ENCODE measurements around the gene ZNF862. TPM values are rescaled to one million over a fixed set of nuclear protein-coding genes. Genes with fewer than 3 reads are reported as not detected.

ZNF862 gene
- total and polyA plus RNA-seq, 2 donors (not counting 1 experiment from before 2014, with no cell fraction given) = 24.1 to 33.0 TPM

- Mint-ChIP-seq H3K4me1 (peaks cover 15% of the 10 kb centered on the region), H3K27me3 (peaks cover 30% of the 10 kb centered on the region), H3K27ac (no peak overlapping the region), H3K4me3 (no peak overlapping the region), H3K9me3 (ENCODE audit: insufficient read depth) (no peaks in the 10 kb centered on the region)
- ChIA-PET POLR2A (no interaction called here), CTCF (interaction anchor here (0.6 kb wide), 1 partner anchor 667 kb away, joined by 3 read pairs; no protein-coding TSS in a partner anchor)
- no peak for ATAC-seq (ENCODE audit: low read depth)
- Histone ChIP-seq H3K4me3 (ENCODE audit: control extremely low read depth in 1 of 5, extremely low read depth in 1 of 5, insufficient read depth in 1 of 5, low read depth in 2 of 5, low read length in 4 of 5) (no peak overlapping the region), H3K27me3 (replicated peaks in 1 of 4; ENCODE audit: control extremely low read depth in 1 of 4, control insufficient read depth in 3 of 4, insufficient read depth in 4 of 4, low read length in 3 of 4) (peaks cover 0 to 7% (median 0%) of the 10 kb centered on the region in 4 experiments), H3K79me2 (ENCODE audit: control insufficient read depth, insufficient read depth, low read length) (peaks cover 13% of the 10 kb centered on the region), H3K27ac (ENCODE audit: low read length in 2 of 2) (no peak overlapping the region), H2AFZ (ENCODE audit: insufficient read depth, low read depth, low read length, poor library complexity, severe bottlenecking) (no peak overlapping the region), H3K4me1 (ENCODE audit: control insufficient read depth in 2 of 2, insufficient read depth in 2 of 2, low read length in 2 of 2) (peaks cover 12 to 15% of the 10 kb centered on the region in 2 donors), H3K4me2 (replicated peaks; ENCODE audit: low read depth, low read length, poor library complexity, severe bottlenecking) (no peak overlapping the region), H4K20me1 (ENCODE audit: control insufficient read depth, insufficient read depth, low read length, poor library complexity, severe bottlenecking) (peaks cover 11% of the 10 kb centered on the region), H3K9ac (ENCODE audit: low read length) (no peak overlapping the region), H3K36me3 (replicated peaks in 1 of 2; ENCODE audit: control extremely low read depth in 1 of 2, control insufficient read depth in 1 of 2, extremely low read depth in 1 of 2, insufficient read depth in 2 of 2, low read length in 1 of 2) (no peaks in the 10 kb centered on the region), H3K9me3 (ENCODE audit: control extremely low read depth in 1 of 3, control insufficient read depth in 2 of 3, insufficient read depth in 1 of 3, low read length in 2 of 3) (no peaks in the 10 kb centered on the region)
- intact Hi-C loops (cut with micrococcal nuclease) = no loop called here
- WGBS (ENCODE audit: insufficient coverage) = 86% methylated on average over 7 of the region's 8 CpGs
- no peak for DNase-seq
- TF ChIP-seq CTCF (IDR thresholded peaks at IDR 0.05) = no peak
- TF ChIP-seq EZH2 (IDR thresholded peaks at IDR 0.05; ENCODE audit: borderline replicate concordance, insufficient read depth, low read depth, low read length, poor library complexity, severe bottlenecking) = no peak
These were observed 3.6 kb upstream of the ZNF862 start for GRCh38 chr7:149834601-149835000.

DNA sequence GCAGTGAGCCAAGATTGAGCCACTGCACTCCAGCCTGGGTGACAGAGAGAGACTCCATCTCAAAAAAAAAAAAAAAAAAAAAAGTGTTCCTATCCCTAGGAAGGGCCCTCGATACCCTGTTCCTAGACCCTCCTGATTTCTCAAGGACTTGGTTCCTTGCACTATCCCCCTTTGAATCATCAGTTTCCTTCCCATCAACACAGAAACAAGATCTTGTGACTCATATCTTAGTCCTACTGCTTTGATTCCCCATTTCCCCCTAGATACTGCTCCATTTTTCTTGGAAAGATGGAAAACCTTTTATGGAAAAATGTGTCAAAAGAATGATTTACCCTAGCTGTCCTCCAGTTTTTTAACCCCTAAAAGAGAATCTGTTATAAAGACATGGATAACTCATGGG is 1.7 kb upstream of the ZNF862 start:
- peaks cover 14% of the 10 kb centered on the region for H4K20me1 ChIP-seq (ENCODE audit: control insufficient read depth, insufficient read depth, low read length, poor library complexity, severe bottlenecking)
- Mint-ChIP-seq H3K27ac (no peak overlapping the region), H3K4me1 (peaks cover 19% of the 10 kb centered on the region), H3K27me3 (peaks cover 30% of the 10 kb centered on the region), H3K4me3 (no peak overlapping the region), H3K9me3 (ENCODE audit: insufficient read depth) (no peaks in the 10 kb centered on the region)
- no peak overlapping the region for H3K27ac ChIP-seq (ENCODE audit: low read length in 2 of 2)
- no peaks in the 10 kb centered on the region for H3K36me3 ChIP-seq (replicated peaks in 1 of 2; ENCODE audit: control extremely low read depth in 1 of 2, control insufficient read depth in 1 of 2, extremely low read depth in 1 of 2, insufficient read depth in 2 of 2, low read length in 1 of 2)
- no peaks in the 10 kb centered on the region for H3K9me3 ChIP-seq (ENCODE audit: control extremely low read depth in 1 of 3, control insufficient read depth in 2 of 3, insufficient read depth in 1 of 3, low read length in 2 of 3)
- no peak overlapping the region for H2AFZ ChIP-seq (ENCODE audit: insufficient read depth, low read depth, low read length, poor library complexity, severe bottlenecking)
- no peak overlapping the region for H3K9ac ChIP-seq (ENCODE audit: low read length)
- no peak for ATAC-seq (ENCODE audit: low read depth)
- WGBS (ENCODE audit: insufficient coverage) = 86% methylated on average over 1 of the region's 1 CpG
- peaks cover 17% of the 10 kb centered on the region for H3K79me2 ChIP-seq (ENCODE audit: control insufficient read depth, insufficient read depth, low read length)
- DNase-seq = no peak
- H3K27me3 ChIP-seq (replicated peaks in 1 of 4; ENCODE audit: control extremely low read depth in 1 of 4, control insufficient read depth in 3 of 4, insufficient read depth in 4 of 4, low read length in 3 of 4) = peaks cover 0 to 3% (median 0%) of the 10 kb centered on the region in 4 experiments
- no peak overlapping the region for H3K4me2 ChIP-seq (replicated peaks; ENCODE audit: low read depth, low read length, poor library complexity, severe bottlenecking)
- POLR2A ChIA-PET = no interaction called here
- no peak overlapping the region for H3K4me3 ChIP-seq (ENCODE audit: control extremely low read depth in 1 of 5, extremely low read depth in 1 of 5, insufficient read depth in 1 of 5, low read depth in 2 of 5, low read length in 4 of 5)
- CTCF ChIA-PET = no interaction called here
- no peak for TF ChIP-seq EZH2 (IDR thresholded peaks at IDR 0.05; ENCODE audit: borderline replicate concordance, insufficient read depth, low read depth, low read length, poor library complexity, severe bottlenecking)
- no peak for TF ChIP-seq CTCF (IDR thresholded peaks at IDR 0.05)
- peaks cover 13 to 15% of the 10 kb centered on the region in 2 donors for H3K4me1 ChIP-seq (ENCODE audit: control insufficient read depth in 2 of 2, insufficient read depth in 2 of 2, low read length in 2 of 2)
- intact Hi-C loops (cut with micrococcal nuclease) = loop anchor here (5.0 kb wide), 2 partner anchors 639 to 1246 kb away; partner anchors contain the start of genes FASTK, TMUB1 and ZNF282
